AG09319 (cell line): ENCODE measurements around the gene MUC5B.

Source experiments
- DNase-seq: peaks from one replicate; pipeline ENCODE4 v3.0.0-alpha.2; 2010; ENCODE audit warnings: low read depth; ENCODE audit errors: extremely low read depth
- CTCF ChIP-seq: IDR thresholded peaks from 2 replicates; pipeline ENCODE4 v1.5.1; 2011; ENCODE audit warnings: low read depth, mild to moderate bottlenecking, inconsistent platforms, low read length, moderate library complexity

Gene MUC5B

GRCh38 chr11:1276041-1276790 lies 53.4 kb downstream of the MUC5B start:
- no peak for DNase-seq
- no peak for TF ChIP-seq CTCF

GRCh38 chr11:1276866-1277615 lies 54.2 kb downstream of the MUC5B start:
- no peak for TF ChIP-seq CTCF
- no peak for DNase-seq

GRCh38 chr11:1277936-1278512 lies 55.2 kb downstream of the MUC5B start:
- DNase-seq, result no peak
- TF ChIP-seq CTCF, result no peak

- TF ChIP-seq CTCF, result no peak
- DNase-seq, result no peak
Observed at GRCh38 chr11:1278766-1279673, 56.2 kb downstream of the MUC5B start.

- no peak for TF ChIP-seq CTCF
- DNase-seq, result no peak
Observed at GRCh38 chr11:1279674-1280055, 56.8 kb downstream of the MUC5B start.

GRCh38 chr11:1280116-1281035 lies 57.5 kb downstream of the MUC5B start:
- no peak for DNase-seq
- TF ChIP-seq CTCF, result no peak
